ENCODE results near the gene SEC14L1. TPM values are rescaled to one million over a fixed set of nuclear protein-coding genes. Genes with fewer than 3 reads are reported as not detected.
A peak's percentile ranks its signal among the peaks of the same experiment; 100 is the strongest.

SEC14L1 gene
- total and polyA plus RNA-seq, 2 experiments from 2014 or later: 52.9 to 71.4 TPM

- no peak overlapping the region for H3K4me3 ChIP-seq
- H3K9me2 ChIP-seq (replicated peaks; ENCODE audit: insufficient read depth): no peaks in the 10 kb centered on the region
- H3K27ac ChIP-seq: peak overlapping the region; percentile 73
- peak; percentile 44 for DNase-seq (ENCODE audit: low spot score)
- no peaks in the 10 kb centered on the region for H3K27me3 ChIP-seq
- no peaks in the 10 kb centered on the region for H3K79me2 ChIP-seq
- peaks cover 4% of the 10 kb centered on the region for H3K4me1 ChIP-seq (ENCODE audit: insufficient read depth)
- peak overlapping the region; percentile 59 for H3K4me2 ChIP-seq
- TF ChIP-seq CTCF (IDR thresholded peaks at IDR 0.05; ENCODE audit: poor library complexity) (no peak), EZH2 (IDR thresholded peaks at IDR 0.05; ENCODE audit: borderline replicate concordance) (no peak), EZH2phosphoT487 (IDR thresholded peaks at IDR 0.05; ENCODE audit: low read depth, severe bottlenecking, unreplicated experiment) (no peak)
- H4K20me1 ChIP-seq (ENCODE audit: insufficient read depth, poor library complexity, severe bottlenecking): no peaks in the 10 kb centered on the region
- H2AFZ ChIP-seq: no peak overlapping the region
- H3K9me3 ChIP-seq (ENCODE audit: low read depth): no peaks in the 10 kb centered on the region
- WGBS (ENCODE audit: low lambda C conversion rate, missing lambda C conversion rate): 55% methylated on average over 15 of the region's 15 CpGs
- H3K36me3 ChIP-seq (replicated peaks; ENCODE audit: insufficient read depth, low read depth): no peaks in the 10 kb centered on the region
These were observed 94.7 kb downstream of the SEC14L1 start for GRCh38 chr17:77235370-77235941.

GRCh38 chr17:77237232-77238008 lies 96.7 kb downstream of the SEC14L1 start:
- H3K27ac ChIP-seq: no peak overlapping the region
- TF ChIP-seq CTCF (IDR thresholded peaks at IDR 0.05; ENCODE audit: poor library complexity) (no peak), EZH2phosphoT487 (IDR thresholded peaks at IDR 0.05; ENCODE audit: low read depth, severe bottlenecking, unreplicated experiment) (no peak), EZH2 (IDR thresholded peaks at IDR 0.05; ENCODE audit: borderline replicate concordance) (no peak)
- H3K9me3 ChIP-seq (ENCODE audit: low read depth): no peaks in the 10 kb centered on the region
- no peak overlapping the region for H3K4me3 ChIP-seq
- no peaks in the 10 kb centered on the region for H3K27me3 ChIP-seq
- H4K20me1 ChIP-seq (ENCODE audit: insufficient read depth, poor library complexity, severe bottlenecking): no peaks in the 10 kb centered on the region
- H2AFZ ChIP-seq: no peak overlapping the region
- H3K9me2 ChIP-seq (replicated peaks; ENCODE audit: insufficient read depth): no peaks in the 10 kb centered on the region
- H3K79me2 ChIP-seq: no peaks in the 10 kb centered on the region
- WGBS (ENCODE audit: low lambda C conversion rate, missing lambda C conversion rate): 91% methylated on average over 13 of the region's 13 CpGs
- H3K36me3 ChIP-seq (replicated peaks; ENCODE audit: insufficient read depth, low read depth): no peaks in the 10 kb centered on the region
- no peak overlapping the region for H3K4me2 ChIP-seq
- peaks cover 4% of the 10 kb centered on the region for H3K4me1 ChIP-seq (ENCODE audit: insufficient read depth)
- no peak for DNase-seq (ENCODE audit: low spot score)

- DNase-seq (ENCODE audit: low spot score): no peak
- H3K4me3 ChIP-seq: no peak overlapping the region
- no peaks in the 10 kb centered on the region for H3K4me1 ChIP-seq (ENCODE audit: insufficient read depth)
- no peak overlapping the region for H3K27ac ChIP-seq
- no peaks in the 10 kb centered on the region for H3K79me2 ChIP-seq
- no peaks in the 10 kb centered on the region for H4K20me1 ChIP-seq (ENCODE audit: insufficient read depth, poor library complexity, severe bottlenecking)
- 94% methylated on average over 15 of the region's 15 CpGs for WGBS (ENCODE audit: low lambda C conversion rate, missing lambda C conversion rate)
- H3K27me3 ChIP-seq: no peaks in the 10 kb centered on the region
- H3K9me2 ChIP-seq (replicated peaks; ENCODE audit: insufficient read depth): no peaks in the 10 kb centered on the region
- H2AFZ ChIP-seq: no peak overlapping the region
- no peaks in the 10 kb centered on the region for H3K36me3 ChIP-seq (replicated peaks; ENCODE audit: insufficient read depth, low read depth)
- TF ChIP-seq EZH2phosphoT487 (IDR thresholded peaks at IDR 0.05; ENCODE audit: low read depth, severe bottlenecking, unreplicated experiment) (no peak), EZH2 (IDR thresholded peaks at IDR 0.05; ENCODE audit: borderline replicate concordance) (no peak), CTCF (IDR thresholded peaks at IDR 0.05; ENCODE audit: poor library complexity) (no peak)
- H3K9me3 ChIP-seq (ENCODE audit: low read depth): no peaks in the 10 kb centered on the region
- H3K4me2 ChIP-seq: no peak overlapping the region
These were observed 100.2 kb downstream of the SEC14L1 start for GRCh38 chr17:77240976-77241375.

Measured in hepatocyte (in vitro differentiated cells).